Panc1 (cell line): Measurements from ENCODE around the gene BIRC7.

Experiments used
- POLR2AphosphoS5 ChIP-seq: IDR thresholded peaks from 2 replicates; pipeline ENCODE4 v1.6.1; 2012; ENCODE audit warnings: mild to moderate bottlenecking, low read depth, low read length, moderate library complexity
- TF ChIP-seq, protein P1 (sequence below): fragments of 450-650 bp; IDR thresholded peaks from 2 replicates; pipeline ENCODE4 v1.5.1; 2017; ENCODE audit warnings: mild to moderate bottlenecking

DNA sequence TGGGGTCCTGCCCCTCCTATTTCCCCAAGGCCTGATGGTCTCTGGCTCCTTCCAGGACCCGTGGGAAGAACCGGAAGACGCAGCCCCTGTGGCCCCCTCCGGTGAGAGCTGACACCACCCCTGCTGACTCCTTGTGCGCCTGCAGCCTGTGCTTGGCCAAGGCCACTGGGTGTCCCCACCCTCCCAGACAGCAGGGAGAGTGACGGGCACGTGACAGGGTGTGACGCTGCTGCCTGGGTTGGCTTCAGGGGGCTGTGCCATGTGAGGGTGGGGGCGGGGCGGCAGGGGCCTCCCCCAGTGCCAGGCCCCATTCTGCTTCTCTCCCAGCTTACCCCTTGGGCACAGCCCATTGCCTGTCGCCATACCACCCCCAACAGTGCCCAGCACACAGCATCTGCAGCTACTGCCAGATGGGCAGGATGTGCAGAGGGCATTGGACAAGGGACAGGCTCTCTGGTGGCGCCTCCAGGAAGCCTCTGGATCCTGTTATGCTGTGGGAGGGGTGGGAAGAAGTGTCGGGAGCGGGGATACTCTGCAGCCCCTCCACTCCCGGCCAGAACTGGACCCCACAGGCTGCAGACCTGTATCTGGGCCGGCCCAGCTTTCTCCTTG is 2.9 kb downstream of the BIRC7 start:
- TF ChIP-seq POLR2AphosphoS5 = no peak
- TF ChIP-seq, protein P1, sequence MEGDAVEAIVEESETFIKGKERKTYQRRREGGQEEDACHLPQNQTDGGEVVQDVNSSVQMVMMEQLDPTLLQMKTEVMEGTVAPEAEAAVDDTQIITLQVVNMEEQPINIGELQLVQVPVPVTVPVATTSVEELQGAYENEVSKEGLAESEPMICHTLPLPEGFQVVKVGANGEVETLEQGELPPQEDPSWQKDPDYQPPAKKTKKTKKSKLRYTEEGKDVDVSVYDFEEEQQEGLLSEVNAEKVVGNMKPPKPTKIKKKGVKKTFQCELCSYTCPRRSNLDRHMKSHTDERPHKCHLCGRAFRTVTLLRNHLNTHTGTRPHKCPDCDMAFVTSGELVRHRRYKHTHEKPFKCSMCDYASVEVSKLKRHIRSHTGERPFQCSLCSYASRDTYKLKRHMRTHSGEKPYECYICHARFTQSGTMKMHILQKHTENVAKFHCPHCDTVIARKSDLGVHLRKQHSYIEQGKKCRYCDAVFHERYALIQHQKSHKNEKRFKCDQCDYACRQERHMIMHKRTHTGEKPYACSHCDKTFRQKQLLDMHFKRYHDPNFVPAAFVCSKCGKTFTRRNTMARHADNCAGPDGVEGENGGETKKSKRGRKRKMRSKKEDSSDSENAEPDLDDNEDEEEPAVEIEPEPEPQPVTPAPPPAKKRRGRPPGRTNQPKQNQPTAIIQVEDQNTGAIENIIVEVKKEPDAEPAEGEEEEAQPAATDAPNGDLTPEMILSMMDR = no peak
